Transverse colon (tissue), 4 donors: ENCODE data around the gene LRRC47. TPM values are rescaled to one million over a fixed set of nuclear protein-coding genes. Genes with fewer than 3 reads are reported as not detected.
"Not testable (repeated sequence)": the region's sequence is repeated elsewhere in the genome, so short reads cannot be mapped to it uniquely, and the experiment has no call there.

ENCODE experiments used
- DNase-seq: peaks from one replicate; pipeline ENCODE4 v3.0.0-alpha.2; 2019
- H3K27ac ChIP-seq, 4 donors: fragments of 200-600 bp; sonication (generic); 2 replicates each; pipeline ENCODE4 v1.5.1; 2016 to 2018; ENCODE audit warnings: inconsistent platforms in 4 of 4
- H3K27me3 ChIP-seq: fragments of 200-600 bp; sonication (generic); 2 replicates; pipeline ENCODE4 v1.5.1; 2017; ENCODE audit warnings: inconsistent platforms
- H3K36me3 ChIP-seq, 4 donors: fragments of 200-600 bp; sonication (generic); 2 replicates each; pipeline ENCODE4 v1.5.1; 2017 to 2019; ENCODE audit warnings: inconsistent platforms in 4 of 4
- H3K4me1 ChIP-seq, 4 donors: fragments of 200-600 bp; sonication (generic); 2 replicates each; pipeline ENCODE4 v1.5.1; 2017 to 2020; ENCODE audit warnings: inconsistent platforms in 4 of 4
- H3K4me3 ChIP-seq, 4 donors: fragments of 200-600 bp; sonication (generic); 1 replicate in 1 of 4; 2 replicates in 3 of 4; pipeline versions ENCODE4 v1.5.1 to v1.6.1; 2017 to 2019; ENCODE audit warnings: inconsistent platforms in 4 of 4
- H3K9me3 ChIP-seq, 2 donors: fragments of 200-600 bp; sonication (generic); 2 replicates each; pipeline ENCODE4 v1.5.1; 2017 to 2019; ENCODE audit warnings: inconsistent platforms in 2 of 2
- EP300 ChIP-seq: sonication (generic); formaldehyde crosslinking; IDR thresholded peaks from one replicate; pipeline ENCODE4 v1.6.1; 2017; ENCODE audit warnings: antibody characterized with exemption, low read depth
- POLR2A ChIP-seq: fragments of 450-650 bp; IDR thresholded peaks from one replicate; pipeline ENCODE4 v1.6.1; 2016; ENCODE audit warnings: antibody characterized with exemption, mild to moderate bottlenecking, moderate library complexity
- POLR2AphosphoS5 ChIP-seq, 3 donors: sonication (generic); formaldehyde crosslinking; IDR thresholded peaks; one replicate each; pipeline ENCODE4 v1.6.1; 2016; ENCODE audit warnings: antibody characterized with exemption in 3 of 3
- WGBS, 2 donors: methylation state at CpG; one replicate each; pipeline ENCODE4 v1.1.5; 2018; ENCODE audit warnings: low coverage in 1 of 2; 5-methylcytosine and 5-hydroxymethylcytosine counted together
- in situ Hi-C, 4 donors: fragments of 200-750 bp; cut with MboI; loops; one replicate each; pipeline versions ENCODE4 v1.15.0 to v1.15.1; 2017; ENCODE audit warnings: low sequenced_read_pairs in 3 of 4, low pct_ligation_motif_present in 1 of 4, low pct_unique_long_range_greater_than_20kb in 1 of 4
- intact Hi-C: fragments of 100-400 bp; cut with DNase I; formaldehyde crosslinking; loops from one replicate; pipeline ENCODE4 v1.15.1; 2023; ENCODE audit warnings: low total_unique reads
- total RNA-seq, 4 donors: library from RNA; depleted of rRNA; stranded (reverse); fragments of >200 nt; gene quantifications; one replicate each; pipeline ENCODE4 v1.1.0, GENCODE V29; 2016
- TF ChIP-seq, protein P1 (sequence below), 5 experiments: fragments of 200-600 bp in 3 of 5; fragments of 450-650 bp in 2 of 5; sonication (generic) in 3 of 5; IDR thresholded peaks; 1 replicate in 2 of 5; 2 replicates in 3 of 5; pipeline ENCODE4 v1.5.1; 2016 to 2017; ENCODE audit warnings: antibody characterized with exemption in 5 of 5, inconsistent platforms in 3 of 5, mild to moderate bottlenecking in 2 of 5, moderate library complexity in 1 of 5

Gene LRRC47
- total RNA-seq, 4 donors from 2014 or later: 30.6 to 50.5 (median 38.0) TPM

DNA sequence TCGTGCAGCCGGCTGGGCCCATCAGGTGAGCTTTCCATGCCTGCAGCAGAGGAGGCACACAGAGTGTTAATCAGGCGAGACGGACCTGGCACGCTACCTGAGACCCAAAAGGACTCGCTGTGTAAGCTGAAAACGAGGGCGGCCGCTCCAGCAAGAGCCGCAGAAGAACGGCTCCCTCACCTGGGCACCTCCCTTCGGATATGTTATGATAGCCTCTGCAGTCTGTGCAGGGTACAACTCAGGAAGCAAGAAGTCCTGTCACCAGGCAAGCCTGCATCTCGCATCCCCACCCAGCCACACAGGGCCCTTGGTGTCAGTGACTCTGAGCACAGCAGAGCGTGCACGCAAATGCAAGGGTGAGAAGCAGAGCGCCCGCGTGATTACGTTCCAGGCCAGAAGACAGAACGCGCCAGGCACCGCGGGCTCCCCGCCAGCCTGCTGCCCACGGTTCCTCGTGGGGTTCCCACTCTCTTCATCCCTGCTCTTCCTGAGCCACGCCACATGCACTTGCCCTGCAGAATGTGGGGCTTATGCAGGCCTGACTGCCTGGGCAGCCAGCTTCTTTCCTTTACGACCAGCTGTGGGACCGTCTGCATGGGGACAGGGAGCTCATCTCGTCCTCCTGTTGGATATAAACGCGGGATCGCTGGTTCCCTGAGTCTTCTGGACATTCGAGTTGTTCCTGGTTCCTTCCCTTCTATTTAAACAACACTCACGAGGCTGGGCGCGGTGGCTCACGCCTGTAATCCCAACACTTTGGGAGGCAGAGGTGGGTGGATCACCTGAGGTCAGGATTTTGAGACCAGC, 20.2 kb upstream of the LRRC47 start:
- intact Hi-C loops (loop anchor here (5.0 kb wide), 1 partner anchor 1946 kb away; no protein-coding TSS in a partner anchor), in situ Hi-C loops (no loop called here)
- peaks cover 0 to 35% (median 12%) of the 10 kb centered on the region in 4 donors for H3K36me3 ChIP-seq
- H3K4me3 ChIP-seq: no peak overlapping the region
- WGBS, 2 donors: 91% methylated on average over 38 of the region's 38 CpGs; no CpG with 5 or more reads in 1 of the 2 donors
- no peak overlapping the region for H3K27ac ChIP-seq
- no peaks in the 10 kb centered on the region for H3K27me3 ChIP-seq
- H3K4me1 ChIP-seq: no peaks in the 10 kb centered on the region
- no peaks in the 10 kb centered on the region for H3K9me3 ChIP-seq
- DNase-seq: no peak
- TF ChIP-seq EP300: no peak
- TF ChIP-seq POLR2AphosphoS5 (IDR thresholded peaks at IDR 0.05): no peak
- no peak for TF ChIP-seq POLR2A
- TF ChIP-seq, protein P1, sequence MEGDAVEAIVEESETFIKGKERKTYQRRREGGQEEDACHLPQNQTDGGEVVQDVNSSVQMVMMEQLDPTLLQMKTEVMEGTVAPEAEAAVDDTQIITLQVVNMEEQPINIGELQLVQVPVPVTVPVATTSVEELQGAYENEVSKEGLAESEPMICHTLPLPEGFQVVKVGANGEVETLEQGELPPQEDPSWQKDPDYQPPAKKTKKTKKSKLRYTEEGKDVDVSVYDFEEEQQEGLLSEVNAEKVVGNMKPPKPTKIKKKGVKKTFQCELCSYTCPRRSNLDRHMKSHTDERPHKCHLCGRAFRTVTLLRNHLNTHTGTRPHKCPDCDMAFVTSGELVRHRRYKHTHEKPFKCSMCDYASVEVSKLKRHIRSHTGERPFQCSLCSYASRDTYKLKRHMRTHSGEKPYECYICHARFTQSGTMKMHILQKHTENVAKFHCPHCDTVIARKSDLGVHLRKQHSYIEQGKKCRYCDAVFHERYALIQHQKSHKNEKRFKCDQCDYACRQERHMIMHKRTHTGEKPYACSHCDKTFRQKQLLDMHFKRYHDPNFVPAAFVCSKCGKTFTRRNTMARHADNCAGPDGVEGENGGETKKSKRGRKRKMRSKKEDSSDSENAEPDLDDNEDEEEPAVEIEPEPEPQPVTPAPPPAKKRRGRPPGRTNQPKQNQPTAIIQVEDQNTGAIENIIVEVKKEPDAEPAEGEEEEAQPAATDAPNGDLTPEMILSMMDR (IDR thresholded peaks at IDR 0.05): no peak

DNA sequence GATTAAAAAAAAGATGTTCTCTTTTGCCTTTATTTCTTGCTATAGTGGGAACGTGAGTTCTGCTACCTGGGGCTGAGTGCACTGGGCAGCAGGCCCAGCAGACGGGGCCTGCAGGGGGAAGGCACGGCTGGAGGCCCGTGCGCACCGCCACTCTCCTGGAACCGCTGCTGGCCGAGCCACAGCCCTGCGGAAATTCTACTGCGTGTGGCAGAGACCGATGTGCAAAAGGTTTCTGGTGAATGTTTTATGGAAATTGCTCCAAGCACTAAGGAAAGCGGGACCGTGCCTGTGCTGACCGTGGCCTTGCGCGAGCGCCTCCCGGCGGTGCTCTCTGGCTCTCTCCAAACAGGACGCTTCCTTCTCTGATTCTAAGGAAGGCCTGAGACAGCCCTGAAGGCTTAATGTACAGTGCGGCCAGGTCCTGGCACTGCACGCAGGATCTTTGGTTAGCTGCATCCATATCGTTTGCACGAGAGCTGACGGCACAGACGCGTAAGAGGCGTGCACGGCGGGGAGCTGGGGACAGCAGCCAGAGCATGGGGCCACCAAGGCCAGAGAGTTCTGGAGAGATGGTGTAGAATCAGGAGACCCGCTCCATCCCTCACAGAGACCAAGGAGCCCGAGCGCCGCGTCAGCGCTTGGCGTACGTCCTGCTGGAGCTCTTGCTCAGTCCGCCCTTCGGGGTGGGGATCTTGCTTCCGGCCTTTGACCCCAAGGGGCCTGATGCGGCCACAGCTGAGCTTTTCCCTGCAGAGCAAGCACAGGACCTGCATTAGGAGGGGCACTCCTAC, 18.7 kb upstream of the LRRC47 start:
- Histone ChIP-seq H3K36me3 (peaks cover 0 to 21% (median 9%) of the 10 kb centered on the region in 4 donors), H3K4me3 (no peak overlapping the region), H3K27me3 (no peaks in the 10 kb centered on the region), H3K4me1 (no peaks in the 10 kb centered on the region), H3K27ac (no peak overlapping the region), H3K9me3 (no peaks in the 10 kb centered on the region)
- TF ChIP-seq POLR2A (no peak), POLR2AphosphoS5 (IDR thresholded peaks at IDR 0.05) (no peak), EP300 (no peak)
- TF ChIP-seq, protein P1 (IDR thresholded peaks at IDR 0.05): no peak
- DNase-seq: no peak
- intact Hi-C loops: loop anchor here (5.0 kb wide), 1 partner anchor 1947 kb away; no protein-coding TSS in a partner anchor
- in situ Hi-C loops: no loop called here
- 90% methylated on average over 42 of the region's 42 CpGs; no CpG with 5 or more reads in 1 of the 2 donors for WGBS, 2 donors

DNA sequence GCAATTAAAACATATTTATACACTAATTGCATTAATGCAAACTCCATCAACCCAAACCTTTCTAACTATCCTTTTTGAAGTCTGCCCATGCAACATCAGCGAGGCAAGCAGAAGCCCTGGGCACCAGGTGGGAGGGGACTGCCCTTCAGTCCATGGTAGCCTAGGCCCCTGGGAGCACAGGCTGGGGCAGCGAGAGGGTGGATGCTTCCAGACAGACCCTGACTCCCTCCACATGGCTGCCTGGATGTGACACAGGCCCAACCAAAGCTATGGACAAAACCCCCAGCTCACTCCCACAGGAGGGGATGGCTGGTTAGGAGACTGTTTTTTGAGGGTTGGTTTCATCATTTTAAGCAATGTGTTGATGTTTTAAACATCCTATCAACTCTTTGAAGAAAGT, 17.8 kb upstream of the LRRC47 start:
- H3K27ac ChIP-seq: no peak overlapping the region
- H3K36me3 ChIP-seq: peaks cover 0 to 13% (median 6%) of the 10 kb centered on the region in 4 donors
- intact Hi-C loops: no loop called here
- H3K4me1 ChIP-seq: no peaks in the 10 kb centered on the region
- no peaks in the 10 kb centered on the region for H3K27me3 ChIP-seq
- no peaks in the 10 kb centered on the region for H3K9me3 ChIP-seq
- 100% methylated on average over 1 to 2 of the region's 2 CpGs for WGBS, 2 donors
- DNase-seq: no peak
- TF ChIP-seq EP300: no peak
- no peak for TF ChIP-seq POLR2A
- TF ChIP-seq POLR2AphosphoS5 (IDR thresholded peaks at IDR 0.05): no peak
- no peak overlapping the region for H3K4me3 ChIP-seq
- in situ Hi-C loops: no loop called here

DNA sequence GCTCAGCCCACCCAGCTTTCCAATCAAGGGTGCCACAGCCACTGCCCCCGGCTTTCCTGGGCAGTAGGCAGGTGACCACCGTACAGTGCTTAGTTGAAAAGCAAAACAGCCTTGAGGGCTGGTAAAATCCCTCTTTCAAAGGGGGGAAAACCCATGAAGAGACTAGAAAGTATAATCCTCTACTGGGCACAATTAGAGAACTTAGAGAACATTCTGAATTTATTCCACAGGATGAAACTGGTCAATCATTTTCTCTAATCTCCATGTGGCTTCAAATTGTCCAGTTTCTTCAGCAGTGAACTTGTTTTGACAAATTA, 15.3 kb upstream of the LRRC47 start:
- WGBS, 2 donors: 34% methylated on average over 2 of the region's 2 CpGs; no CpG with 5 or more reads in 1 of the 2 donors
- DNase-seq: no peak
- in situ Hi-C loops (no loop called here), intact Hi-C loops (no loop called here)
- Histone ChIP-seq H3K36me3 (peaks cover 0 to 13% (median 6%) of the 10 kb centered on the region in 4 donors), H3K27ac (no peak overlapping the region), H3K4me3 (no peak overlapping the region), H3K4me1 (no peaks in the 10 kb centered on the region), H3K9me3 (no peaks in the 10 kb centered on the region), H3K27me3 (no peaks in the 10 kb centered on the region)
- no peak for TF ChIP-seq EP300
- no peak for TF ChIP-seq POLR2AphosphoS5 (IDR thresholded peaks at IDR 0.05)
- TF ChIP-seq POLR2A: no peak
- TF ChIP-seq, protein P1 (IDR thresholded peaks at IDR 0.05): no peak

DNA sequence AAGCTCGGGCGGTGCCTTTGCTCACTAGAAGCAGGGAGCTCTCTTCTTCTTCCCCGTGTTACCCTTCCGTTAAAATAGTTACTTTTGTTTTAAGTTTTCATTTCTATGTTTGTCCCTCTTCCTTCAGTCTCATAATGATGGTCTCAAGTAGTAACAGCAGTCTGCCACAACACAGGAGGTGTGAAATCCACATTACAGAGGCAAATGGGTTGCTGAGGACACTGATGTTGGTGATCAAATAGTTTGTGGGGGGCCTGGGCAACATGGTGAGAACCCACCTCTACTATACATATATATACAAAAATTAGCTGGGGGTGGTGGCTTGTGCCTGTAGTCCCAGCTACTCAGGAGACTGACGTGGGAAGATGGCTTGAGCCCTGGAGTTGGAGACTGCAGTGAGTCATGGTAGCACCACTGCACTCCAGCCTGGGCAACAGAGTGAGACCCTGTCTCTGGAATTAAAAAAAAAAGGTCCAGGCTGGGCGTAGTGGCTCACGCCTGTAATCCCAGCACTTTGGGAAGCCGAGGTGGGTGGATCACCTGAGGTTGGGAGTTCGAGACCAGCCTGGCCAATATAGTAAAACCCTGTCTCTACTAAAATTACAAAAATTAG, 14.0 kb upstream of the LRRC47 start:
- H3K27ac ChIP-seq, H3K27me3 ChIP-seq, H3K9me3 ChIP-seq, H3K36me3 ChIP-seq, DNase-seq, H3K4me3 ChIP-seq, intact Hi-C loops, H3K4me1 ChIP-seq, in situ Hi-C loops: not testable (repeated sequence)
- 55 to 72% methylated on average over 8 to 9 of the region's 9 CpGs for WGBS, 2 donors
